Mesothelial cell of epicardium (in vitro differentiated cells): ENCODE measurements around the gene SPEF1. TPM values are rescaled to one million over a fixed set of nuclear protein-coding genes. Genes with fewer than 3 reads are reported as not detected.

Source experiments
- DNase-seq, 2 experiments: peaks; one replicate each; pipeline ENCODE4 v3.0.0; 2021; ENCODE audit warnings: low spot score in 2 of 2; ENCODE audit not compliant: unreplicated experiment in 2 of 2
- H3K27ac Mint-ChIP-seq: 2 replicates; pipeline ENCODE4 v1.8.0; 2021; ENCODE audit warnings: mixed read lengths
- H3K27me3 Mint-ChIP-seq: 2 replicates; pipeline ENCODE4 v1.8.0; 2021; ENCODE audit warnings: low read depth, mixed read lengths
- H3K36me3 Mint-ChIP-seq: 2 replicates; pipeline ENCODE4 v1.8.0; 2021; ENCODE audit warnings: mixed read lengths
- H3K4me1 Mint-ChIP-seq: 2 replicates; pipeline ENCODE4 v1.8.0; 2021; ENCODE audit warnings: mixed read lengths
- H3K4me3 Mint-ChIP-seq: 2 replicates; pipeline ENCODE4 v1.8.0; 2021; ENCODE audit warnings: mild to moderate bottlenecking, moderate library complexity, mixed read lengths
- H3K9me3 Mint-ChIP-seq: 2 replicates; pipeline ENCODE4 v1.8.0; 2021; ENCODE audit warnings: mixed read lengths
- CTCF ChIP-seq: fragments of 200-600 bp; sonication (generic); IDR thresholded peaks from one replicate; pipeline ENCODE4 v1.5.0; 2021; ENCODE audit warnings: antibody characterized with exemption; ENCODE audit not compliant: unreplicated experiment
- total RNA-seq: library from RNA; stranded (reverse); gene quantifications from 3 replicates; pipeline ENCODE4 v1.2.1, GENCODE V29; 2021

Gene SPEF1
- total RNA-seq, 1 donor from 2014 or later, result 0.40 TPM

- Mint-ChIP-seq H3K27ac (no peak overlapping the region), H3K36me3 (peaks cover 20% of the 10 kb centered on the region), H3K4me3 (no peak overlapping the region), H3K9me3 (no peaks in the 10 kb centered on the region), H3K27me3 (no peaks in the 10 kb centered on the region), H3K4me1 (peaks cover 36% of the 10 kb centered on the region)
- DNase-seq, result no peak
- no peak for TF ChIP-seq CTCF
Measured at GRCh38 chr20:3800878-3801260, 19.6 kb upstream of the SPEF1 start.

GRCh38 chr20:3800256-3800877, 19.1 kb upstream of the SPEF1 start:
- no peak for DNase-seq
- Mint-ChIP-seq H3K4me3 (no peak overlapping the region), H3K27ac (peak overlapping the region; percentile 90), H3K9me3 (no peaks in the 10 kb centered on the region), H3K27me3 (no peaks in the 10 kb centered on the region), H3K4me1 (peaks cover 41% of the 10 kb centered on the region), H3K36me3 (peaks cover 20% of the 10 kb centered on the region)
- no peak for TF ChIP-seq CTCF

GRCh38 chr20:3798908-3799248, 17.6 kb upstream of the SPEF1 start:
- Mint-ChIP-seq H3K4me1 (peaks cover 44% of the 10 kb centered on the region), H3K4me3 (no peak overlapping the region), H3K27ac (no peak overlapping the region), H3K27me3 (no peaks in the 10 kb centered on the region), H3K36me3 (peaks cover 20% of the 10 kb centered on the region), H3K9me3 (no peaks in the 10 kb centered on the region)
- DNase-seq, result no peak
- TF ChIP-seq CTCF, result no peak

- no peak for TF ChIP-seq CTCF
- Mint-ChIP-seq H3K9me3 (no peaks in the 10 kb centered on the region), H3K27me3 (no peaks in the 10 kb centered on the region), H3K4me1 (peaks cover 44% of the 10 kb centered on the region), H3K4me3 (no peak overlapping the region), H3K27ac (peak overlapping the region; percentile 66), H3K36me3 (peaks cover 14% of the 10 kb centered on the region)
- DNase-seq, result no peak
Measured at GRCh38 chr20:3798373-3798768, 17.1 kb upstream of the SPEF1 start.

- H3K9me3 Mint-ChIP-seq, result no peaks in the 10 kb centered on the region
- no peaks in the 10 kb centered on the region for H3K27me3 Mint-ChIP-seq
- peaks cover 44% of the 10 kb centered on the region for H3K4me1 Mint-ChIP-seq
- peak overlapping the region; percentile 76 for H3K27ac Mint-ChIP-seq
- TF ChIP-seq CTCF, result no peak
- peaks cover 11% of the 10 kb centered on the region for H3K36me3 Mint-ChIP-seq
- DNase-seq, result no peak
- peak overlapping the region; percentile 69 for H3K4me3 Mint-ChIP-seq
Measured at GRCh38 chr20:3797592-3798372, 16.5 kb upstream of the SPEF1 start.
